ENCODE results near the gene OPCML.

The OPCML gene

GRCh38 chr11:133338588-133338987 is 193.7 kb downstream of the OPCML start:
- TF ChIP-seq CSRNP3 (CRISPR knock-in tag; IDR thresholded peaks at IDR 0.05) = no peak
- no peak for TF ChIP-seq GLIS3 (CRISPR knock-in tag; IDR thresholded peaks at IDR 0.05)
- TF ChIP-seq TCF4 (CRISPR knock-in tag; IDR thresholded peaks at IDR 0.05; ENCODE audit: borderline replicate concordance) = no peak
- no peak for TF ChIP-seq ISL1 (CRISPR knock-in tag; IDR thresholded peaks at IDR 0.05)
- no peak for TF ChIP-seq OSR1 (CRISPR knock-in tag; IDR thresholded peaks at IDR 0.05)
- TF ChIP-seq ZFP30 (CRISPR knock-in tag; IDR thresholded peaks at IDR 0.05) = no peak
- TF ChIP-seq PATZ1 (CRISPR knock-in tag; IDR thresholded peaks at IDR 0.05; ENCODE audit: borderline replicate concordance) = no peak
- TF ChIP-seq TSHZ2 (CRISPR knock-in tag; IDR thresholded peaks at IDR 0.05) = no peak
- TF ChIP-seq ZC3H10 (CRISPR knock-in tag; IDR thresholded peaks at IDR 0.05) = no peak
- no peak for TF ChIP-seq ZNF565 (CRISPR knock-in tag; conservative IDR thresholded peaks at IDR 0.05; ENCODE audit: low read depth)
- TF ChIP-seq ZNF8 (CRISPR knock-in tag; IDR thresholded peaks at IDR 0.05) = no peak
- no peak for TF ChIP-seq RARB (CRISPR knock-in tag; IDR thresholded peaks at IDR 0.05)
- TF ChIP-seq POU6F1 (CRISPR knock-in tag; IDR thresholded peaks at IDR 0.05; ENCODE audit: borderline replicate concordance, low read depth) = no peak
- TF ChIP-seq BACH2 (CRISPR knock-in tag; IDR thresholded peaks at IDR 0.05; ENCODE audit: borderline replicate concordance) = no peak
- TF ChIP-seq CSDC2 (CRISPR knock-in tag; IDR thresholded peaks at IDR 0.05) = no peak
- TF ChIP-seq CREB5 (CRISPR knock-in tag; IDR thresholded peaks at IDR 0.05; ENCODE audit: low read depth) = no peak
- no peak for ATAC-seq

- no peak for ATAC-seq
- TF ChIP-seq PPARA (CRISPR knock-in tag; IDR thresholded peaks at IDR 0.05; ENCODE audit: borderline replicate concordance) (no peak), ESRRG (CRISPR knock-in tag; IDR thresholded peaks at IDR 0.05) (no peak), TOX (CRISPR knock-in tag; IDR thresholded peaks at IDR 0.05; ENCODE audit: borderline replicate concordance) (no peak), CSRNP3 (CRISPR knock-in tag; IDR thresholded peaks at IDR 0.05) (no peak), BACH2 (CRISPR knock-in tag; IDR thresholded peaks at IDR 0.05; ENCODE audit: borderline replicate concordance) (no peak), ZNF565 (CRISPR knock-in tag; conservative IDR thresholded peaks at IDR 0.05; ENCODE audit: low read depth) (no peak), ZFP30 (CRISPR knock-in tag; IDR thresholded peaks at IDR 0.05) (no peak), RARB (CRISPR knock-in tag; IDR thresholded peaks at IDR 0.05) (no peak), PATZ1 (CRISPR knock-in tag; IDR thresholded peaks at IDR 0.05; ENCODE audit: borderline replicate concordance) (no peak), CREB5 (CRISPR knock-in tag; IDR thresholded peaks at IDR 0.05; ENCODE audit: low read depth) (no peak), TSHZ2 (CRISPR knock-in tag; IDR thresholded peaks at IDR 0.05) (no peak), TCF4 (CRISPR knock-in tag; IDR thresholded peaks at IDR 0.05; ENCODE audit: borderline replicate concordance) (no peak), ARNTL (CRISPR knock-in tag; IDR thresholded peaks at IDR 0.05; ENCODE audit: borderline replicate concordance, low read depth) (no peak), ZNF70 (CRISPR knock-in tag; IDR thresholded peaks at IDR 0.05) (no peak)
Measured at GRCh38 chr11:133337951-133338418, 194.3 kb downstream of the OPCML start.

Data from SK-N-SH treated with all-trans-retinoic acid at 6 μM for 48 hours (cell line).